Trophoblast cell (in vitro differentiated cells and primary cell): ENCODE results near the gene PDPN.

Experiments
- DNase-seq, 2 donors: peaks; one replicate each; pipeline ENCODE4 v3.0.0-alpha.2; 2016
- H2AFZ ChIP-seq: 2 replicates; pipeline ENCODE4 v1.6.1; 2013; ENCODE audit warnings: low read length, moderate library complexity, mild to moderate bottlenecking; ENCODE audit not compliant: insufficient read depth, poor library complexity
- H2AK5ac ChIP-seq: 2 replicates; pipeline ENCODE4 v1.6.1; 2013; ENCODE audit warnings: mild to moderate bottlenecking, low read length
- H2BK120ac ChIP-seq: 2 replicates; pipeline ENCODE4 v1.6.1; 2013; ENCODE audit warnings: low read length, mild to moderate bottlenecking, moderate library complexity; ENCODE audit not compliant: insufficient read depth, poor library complexity
- H2BK12ac ChIP-seq: 2 replicates; pipeline ENCODE4 v1.6.1; 2013; ENCODE audit warnings: mild to moderate bottlenecking, low read length, moderate library complexity
- H2BK5ac ChIP-seq: 2 replicates; pipeline ENCODE4 v1.6.1; 2013; ENCODE audit warnings: low read length, low read depth, moderate library complexity, mild to moderate bottlenecking; ENCODE audit not compliant: poor library complexity
- H3K14ac ChIP-seq: 2 replicates; pipeline ENCODE4 v1.6.1; 2013; ENCODE audit warnings: mild to moderate bottlenecking, low read length
- H3K18ac ChIP-seq: 2 replicates; pipeline ENCODE4 v1.6.1; 2013; ENCODE audit warnings: mild to moderate bottlenecking, low read length
- H3K23ac ChIP-seq: 2 replicates; pipeline ENCODE4 v1.6.1; 2013; ENCODE audit warnings: low read length
- H3K27ac ChIP-seq: 2 replicates; pipeline ENCODE4 v1.5.1; 2013; ENCODE audit warnings: low read depth, mild to moderate bottlenecking, inconsistent platforms, low read length, moderate library complexity
- H3K27me3 ChIP-seq: 2 replicates; pipeline ENCODE4 v1.6.1; 2013; ENCODE audit warnings: inconsistent platforms, mild to moderate bottlenecking, low read length, moderate library complexity; ENCODE audit not compliant: insufficient read depth
- H3K36me3 ChIP-seq, 2 experiments: 1 replicate in 1 of 2; 2 replicates in 1 of 2; pipeline ENCODE4 v1.6.1; 2013; ENCODE audit warnings: low read length in 2 of 2, mild to moderate bottlenecking in 2 of 2, moderate library complexity in 1 of 2; ENCODE audit not compliant: insufficient read depth in 2 of 2, control insufficient read depth in 1 of 2
- H3K4ac ChIP-seq: 2 replicates; pipeline ENCODE4 v1.6.1; 2013; ENCODE audit warnings: low read depth, mild to moderate bottlenecking, low read length, moderate library complexity
- H3K4me1 ChIP-seq, 2 experiments: 1 replicate in 1 of 2; 2 replicates in 1 of 2; pipeline ENCODE4 v1.6.1; 2013; ENCODE audit warnings: low read length in 2 of 2, mild to moderate bottlenecking in 2 of 2, moderate library complexity in 1 of 2; ENCODE audit not compliant: insufficient read depth in 2 of 2, control insufficient read depth in 1 of 2
- H3K4me2 ChIP-seq: 2 replicates; pipeline ENCODE4 v1.6.1; 2013; ENCODE audit warnings: inconsistent platforms, mild to moderate bottlenecking, low read length, moderate library complexity
- H3K4me3 ChIP-seq: 2 replicates; pipeline ENCODE4 v1.5.1; 2013; ENCODE audit warnings: mild to moderate bottlenecking, low read depth, low read length, inconsistent platforms
- H3K79me1 ChIP-seq: one replicate; pipeline ENCODE4 v1.6.1; 2013; ENCODE audit warnings: low read length
- H3K79me2 ChIP-seq: 2 replicates; pipeline ENCODE4 v1.6.1; 2013; ENCODE audit warnings: low read length, mild to moderate bottlenecking; ENCODE audit not compliant: control insufficient read depth, insufficient read depth, poor library complexity
- H3K9ac ChIP-seq: 2 replicates; pipeline ENCODE4 v1.6.1; 2013; ENCODE audit warnings: mild to moderate bottlenecking, low read length
- H3K9me3 ChIP-seq: 2 replicates; pipeline ENCODE4 v1.6.1; 2013; ENCODE audit warnings: low read depth, mild to moderate bottlenecking, control low read depth, inconsistent platforms, low read length; ENCODE audit not compliant: insufficient read depth
- H4K12ac ChIP-seq: 2 replicates; pipeline ENCODE4 v1.6.1; 2013; ENCODE audit warnings: low read depth, mild to moderate bottlenecking, low read length, moderate library complexity
- H4K8ac ChIP-seq: 2 replicates; pipeline ENCODE4 v1.6.1; 2013; ENCODE audit warnings: low read depth, mild to moderate bottlenecking, low read length, moderate library complexity
- H4K91ac ChIP-seq: one replicate; pipeline ENCODE4 v1.6.1; 2013; ENCODE audit warnings: low read depth, mild to moderate bottlenecking, low read length, moderate library complexity
- WGBS: extraction: QIAGEN DNeasy Blood & Tissue Kit; methylation state at CpG from one replicate; pipeline ENCODE4 v1.1.7; 2013; ENCODE audit warnings: missing lambda C conversion rate; ENCODE audit not compliant: insufficient read length, insufficient coverage; ENCODE audit errors: extremely low coverage; 5-methylcytosine and 5-hydroxymethylcytosine counted together

The PDPN gene

DNA sequence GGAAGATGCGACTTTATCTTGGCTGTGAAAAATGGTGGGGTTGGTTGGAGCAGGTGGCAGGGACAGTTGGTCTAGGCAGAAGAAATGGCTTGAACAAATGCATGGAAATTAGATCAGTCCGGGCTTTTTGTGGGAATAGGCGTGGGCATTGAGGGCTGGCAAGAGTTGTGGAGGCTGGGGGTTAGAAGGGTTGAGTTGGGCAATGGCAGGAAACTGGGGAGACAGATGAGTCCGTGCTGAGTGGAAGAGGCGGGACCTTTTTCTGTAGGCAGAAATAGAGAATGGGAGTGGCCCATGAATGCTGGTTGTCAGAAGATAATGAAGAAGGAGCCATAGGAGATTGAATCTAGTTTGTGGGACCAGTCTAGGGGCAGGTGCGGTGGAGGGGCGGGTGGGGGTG lies 6.9 kb downstream of the PDPN start:
- WGBS: no CpG with 5 or more reads among the region's 7 CpGs
- H3K23ac ChIP-seq: no peak overlapping the region
- no peak overlapping the region for H3K9ac ChIP-seq
- no peak overlapping the region for H2AFZ ChIP-seq
- H3K79me1 ChIP-seq: no peaks in the 10 kb centered on the region
- no peak overlapping the region for H3K14ac ChIP-seq
- no peaks in the 10 kb centered on the region for H3K79me2 ChIP-seq
- no peaks in the 10 kb centered on the region for H3K27me3 ChIP-seq
- no peak overlapping the region for H2BK120ac ChIP-seq
- H2AK5ac ChIP-seq: no peak overlapping the region
- H3K36me3 ChIP-seq: no peaks in the 10 kb centered on the region
- H4K91ac ChIP-seq: no peak overlapping the region
- H3K9me3 ChIP-seq: peaks cover 1% of the 10 kb centered on the region
- H4K12ac ChIP-seq: no peak overlapping the region
- no peak for DNase-seq
- no peak overlapping the region for H4K8ac ChIP-seq
- H3K4me1 ChIP-seq: peaks cover 15 to 17% of the 10 kb centered on the region in 2 experiments
- H3K18ac ChIP-seq: no peak overlapping the region
- H2BK12ac ChIP-seq: no peak overlapping the region
- H3K4ac ChIP-seq: no peak overlapping the region
- no peak overlapping the region for H2BK5ac ChIP-seq
- H3K4me2 ChIP-seq: no peak overlapping the region
- H3K4me3 ChIP-seq: no peak overlapping the region
- no peak overlapping the region for H3K27ac ChIP-seq

DNA sequence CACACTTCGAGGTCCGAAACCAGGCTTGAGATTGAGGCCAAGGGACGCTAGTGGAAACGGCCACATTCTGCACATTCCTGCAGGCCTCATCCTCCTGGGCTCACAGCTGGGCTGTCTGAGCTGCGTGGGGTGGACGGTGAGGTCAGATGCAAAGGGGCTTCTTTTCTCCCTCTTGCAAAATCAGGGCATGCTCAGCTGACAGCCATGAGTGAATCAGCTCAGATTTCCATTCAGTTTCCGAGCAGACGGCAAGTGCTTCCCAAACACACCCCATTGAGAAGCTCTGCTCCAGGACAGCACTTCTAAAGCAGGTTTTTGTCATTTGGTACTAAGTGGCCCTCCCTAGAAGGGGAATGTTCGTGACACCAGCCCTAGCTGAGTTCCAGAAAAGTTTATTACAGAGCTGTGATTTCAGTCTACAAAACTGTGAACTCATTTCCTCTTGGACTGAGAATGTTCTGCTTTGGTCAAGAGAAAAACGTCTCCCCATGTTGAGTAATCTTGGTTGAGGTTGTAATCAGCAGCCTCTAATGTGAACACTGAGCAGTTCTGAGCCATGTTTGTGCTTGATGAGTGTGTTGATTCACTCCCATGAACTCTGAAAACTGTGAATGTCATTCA lies 10.0 kb downstream of the PDPN start:
- H3K14ac ChIP-seq: no peak overlapping the region
- H3K4me2 ChIP-seq: peak overlapping the region; percentile 20
- H2BK12ac ChIP-seq: no peak overlapping the region
- H3K4ac ChIP-seq: no peak overlapping the region
- H3K4me1 ChIP-seq: peaks cover 5 to 7% of the 10 kb centered on the region in 2 experiments
- no peak overlapping the region for H4K8ac ChIP-seq
- H3K79me1 ChIP-seq: no peaks in the 10 kb centered on the region
- H3K23ac ChIP-seq: no peak overlapping the region
- no peak overlapping the region for H2AK5ac ChIP-seq
- H3K36me3 ChIP-seq: no peaks in the 10 kb centered on the region
- DNase-seq: peak in 1 of 2 donors; percentile 28
- no peak overlapping the region for H3K18ac ChIP-seq
- no peak overlapping the region for H4K91ac ChIP-seq
- no peak overlapping the region for H3K27ac ChIP-seq
- H2AFZ ChIP-seq: no peak overlapping the region
- H3K9ac ChIP-seq: no peak overlapping the region
- H3K9me3 ChIP-seq: peaks cover 1% of the 10 kb centered on the region
- no peaks in the 10 kb centered on the region for H3K79me2 ChIP-seq
- no peak overlapping the region for H4K12ac ChIP-seq
- H3K4me3 ChIP-seq: no peak overlapping the region
- no CpG with 5 or more reads among the region's 10 CpGs for WGBS
- no peak overlapping the region for H2BK120ac ChIP-seq
- no peaks in the 10 kb centered on the region for H3K27me3 ChIP-seq
- H2BK5ac ChIP-seq: no peak overlapping the region

DNA sequence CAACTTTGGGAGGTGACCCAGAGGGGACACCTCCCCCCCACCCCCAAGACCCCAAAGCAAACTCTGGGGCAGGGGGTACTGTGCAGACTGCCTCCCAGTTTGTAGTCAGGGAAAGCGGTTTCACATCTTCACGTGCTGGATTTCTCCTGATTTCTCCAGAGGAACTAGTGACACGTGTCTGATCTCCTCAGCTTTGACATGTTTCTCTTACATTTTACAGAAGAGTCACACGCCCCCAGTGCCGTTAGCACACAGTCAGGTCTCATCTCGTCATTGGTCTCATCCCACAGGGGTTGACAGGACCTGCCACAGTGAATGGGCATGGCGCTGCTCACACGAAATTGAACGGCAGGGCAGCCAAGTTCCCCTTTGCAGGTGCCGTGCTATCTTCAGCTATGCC lies 11.8 kb downstream of the PDPN start:
- H2AK5ac ChIP-seq: no peak overlapping the region
- H3K18ac ChIP-seq: no peak overlapping the region
- no peak overlapping the region for H3K9ac ChIP-seq
- no peak for DNase-seq
- no peaks in the 10 kb centered on the region for H3K79me2 ChIP-seq
- no peak overlapping the region for H4K91ac ChIP-seq
- H4K8ac ChIP-seq: no peak overlapping the region
- H3K79me1 ChIP-seq: peaks cover 2% of the 10 kb centered on the region
- H3K23ac ChIP-seq: no peak overlapping the region
- no peak overlapping the region for H3K27ac ChIP-seq
- no peak overlapping the region for H4K12ac ChIP-seq
- H2BK12ac ChIP-seq: no peak overlapping the region
- no peak overlapping the region for H3K4me3 ChIP-seq
- H3K4ac ChIP-seq: no peak overlapping the region
- H2AFZ ChIP-seq: no peak overlapping the region
- no peak overlapping the region for H2BK5ac ChIP-seq
- H3K14ac ChIP-seq: no peak overlapping the region
- H3K27me3 ChIP-seq: no peaks in the 10 kb centered on the region
- H2BK120ac ChIP-seq: no peak overlapping the region
- H3K9me3 ChIP-seq: peaks cover 1% of the 10 kb centered on the region
- no peaks in the 10 kb centered on the region for H3K36me3 ChIP-seq
- peaks cover 9 to 14% of the 10 kb centered on the region in 2 experiments for H3K4me1 ChIP-seq
- WGBS: no CpG with 5 or more reads among the region's 10 CpGs
- no peak overlapping the region for H3K4me2 ChIP-seq

DNA sequence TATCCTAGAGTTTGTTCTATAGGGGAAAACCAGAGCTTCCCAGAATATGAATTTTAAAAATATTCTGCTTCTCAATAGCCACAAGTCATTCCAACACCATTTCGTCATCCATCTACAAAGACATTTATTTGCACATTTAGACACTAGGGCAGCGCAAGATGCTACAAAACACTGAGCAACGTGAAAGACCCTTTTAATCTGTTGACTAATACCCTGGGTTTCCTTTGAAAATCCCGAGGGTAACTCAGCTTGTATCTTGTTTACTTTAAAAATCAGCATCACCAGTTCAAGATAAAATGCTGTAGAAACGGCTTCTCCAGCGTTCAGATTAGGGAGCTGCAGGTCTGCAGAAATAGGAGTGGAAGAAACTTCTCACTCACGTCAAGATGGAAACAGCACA lies 13.5 kb downstream of the PDPN start:
- Histone ChIP-seq H3K9me3 (peaks cover 1% of the 10 kb centered on the region), H2BK5ac (no peak overlapping the region), H2BK120ac (no peak overlapping the region), H3K4me3 (no peak overlapping the region), H3K79me2 (no peaks in the 10 kb centered on the region), H4K8ac (no peak overlapping the region), H3K27ac (no peak overlapping the region), H3K4ac (no peak overlapping the region), H3K79me1 (peaks cover 2% of the 10 kb centered on the region), H3K18ac (no peak overlapping the region), H3K36me3 (no peaks in the 10 kb centered on the region), H3K23ac (no peak overlapping the region), H2AFZ (no peak overlapping the region), H3K4me1 (peaks cover 20 to 24% of the 10 kb centered on the region in 2 experiments), H4K91ac (no peak overlapping the region), H2BK12ac (no peak overlapping the region), H2AK5ac (no peak overlapping the region), H3K9ac (no peak overlapping the region), H3K27me3 (no peaks in the 10 kb centered on the region), H3K14ac (no peak overlapping the region), H3K4me2 (no peak overlapping the region), H4K12ac (no peak overlapping the region)
- no CpG with 5 or more reads among the region's 7 CpGs for WGBS
- no peak for DNase-seq
